Subcutaneous adipose tissue (tissue), 4 donors: ENCODE data around the gene TMEM53. TPM values are rescaled to one million over a fixed set of nuclear protein-coding genes. Genes with fewer than 3 reads are reported as not detected.

Experiments used
- total RNA-seq, 4 donors: library from RNA; depleted of rRNA; stranded (reverse); fragments of >200 nt; gene quantifications; one replicate each; pipeline ENCODE4 v1.1.0, GENCODE V29; 2016
- TF ChIP-seq, protein P1 (sequence below): fragments of 450-650 bp; IDR thresholded peaks from one replicate; pipeline ENCODE4 v1.5.1; 2016; ENCODE audit warnings: low read depth, mild to moderate bottlenecking, control low read depth, antibody characterized with exemption, moderate library complexity

Gene TMEM53
- total RNA-seq: 1 to 10 TPM; 7.0 to 9.5 (median 7.5) TPM

- TF ChIP-seq, protein P1, sequence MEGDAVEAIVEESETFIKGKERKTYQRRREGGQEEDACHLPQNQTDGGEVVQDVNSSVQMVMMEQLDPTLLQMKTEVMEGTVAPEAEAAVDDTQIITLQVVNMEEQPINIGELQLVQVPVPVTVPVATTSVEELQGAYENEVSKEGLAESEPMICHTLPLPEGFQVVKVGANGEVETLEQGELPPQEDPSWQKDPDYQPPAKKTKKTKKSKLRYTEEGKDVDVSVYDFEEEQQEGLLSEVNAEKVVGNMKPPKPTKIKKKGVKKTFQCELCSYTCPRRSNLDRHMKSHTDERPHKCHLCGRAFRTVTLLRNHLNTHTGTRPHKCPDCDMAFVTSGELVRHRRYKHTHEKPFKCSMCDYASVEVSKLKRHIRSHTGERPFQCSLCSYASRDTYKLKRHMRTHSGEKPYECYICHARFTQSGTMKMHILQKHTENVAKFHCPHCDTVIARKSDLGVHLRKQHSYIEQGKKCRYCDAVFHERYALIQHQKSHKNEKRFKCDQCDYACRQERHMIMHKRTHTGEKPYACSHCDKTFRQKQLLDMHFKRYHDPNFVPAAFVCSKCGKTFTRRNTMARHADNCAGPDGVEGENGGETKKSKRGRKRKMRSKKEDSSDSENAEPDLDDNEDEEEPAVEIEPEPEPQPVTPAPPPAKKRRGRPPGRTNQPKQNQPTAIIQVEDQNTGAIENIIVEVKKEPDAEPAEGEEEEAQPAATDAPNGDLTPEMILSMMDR: no peak
Observed at GRCh38 chr1:44674113-44675000, at the start of gene TMEM53, which contains the start of gene ARMH1. TMEM53 (minus strand) TSS chr1:44674481; CDS start chr1:44674391, 90 bp downstream. ARMH1 (plus strand) TSS chr1:44674714; CDS start chr1:44689698, 14,984 bp downstream.

DNA sequence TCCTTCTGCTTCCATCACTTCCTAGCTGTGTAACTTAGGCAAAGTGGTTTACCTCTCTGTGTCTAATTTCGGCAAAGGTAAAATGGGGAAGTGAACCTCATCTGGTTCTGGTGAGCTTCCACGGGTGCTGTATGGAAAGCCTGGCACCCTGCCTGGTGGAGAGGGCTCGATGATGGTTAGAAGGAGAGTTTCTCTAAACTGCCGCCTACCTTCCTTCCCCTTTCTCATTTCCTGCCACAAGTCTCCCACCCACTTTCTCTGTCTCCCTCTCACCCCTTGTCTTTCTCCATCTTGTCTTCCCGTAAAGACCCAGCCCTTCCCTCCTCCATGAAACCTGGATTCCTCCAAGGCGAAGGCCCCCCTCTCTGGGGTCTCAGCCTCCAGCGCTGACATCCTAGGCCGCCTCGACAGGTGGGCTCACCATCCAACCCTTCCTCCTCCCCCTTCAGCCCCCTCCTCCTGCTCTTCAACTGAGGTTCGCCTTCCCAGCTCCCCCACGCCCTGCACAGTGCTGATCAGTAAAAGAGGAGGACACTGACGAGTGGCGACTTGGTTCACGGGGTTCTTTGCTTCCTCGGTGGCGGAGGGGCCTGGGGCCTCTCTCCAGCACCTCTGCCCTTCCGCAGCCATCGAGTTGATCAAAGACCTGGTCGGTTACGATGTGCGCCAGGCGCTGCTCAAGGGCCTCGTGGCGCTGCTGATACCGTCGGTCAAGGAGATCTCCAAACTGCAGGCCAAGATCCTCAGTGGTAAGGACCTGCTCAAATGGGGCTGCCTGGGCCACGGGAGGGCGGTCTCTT is 49.4 kb upstream of the TMEM53 start:
- TF ChIP-seq, protein P1: no peak

DNA sequence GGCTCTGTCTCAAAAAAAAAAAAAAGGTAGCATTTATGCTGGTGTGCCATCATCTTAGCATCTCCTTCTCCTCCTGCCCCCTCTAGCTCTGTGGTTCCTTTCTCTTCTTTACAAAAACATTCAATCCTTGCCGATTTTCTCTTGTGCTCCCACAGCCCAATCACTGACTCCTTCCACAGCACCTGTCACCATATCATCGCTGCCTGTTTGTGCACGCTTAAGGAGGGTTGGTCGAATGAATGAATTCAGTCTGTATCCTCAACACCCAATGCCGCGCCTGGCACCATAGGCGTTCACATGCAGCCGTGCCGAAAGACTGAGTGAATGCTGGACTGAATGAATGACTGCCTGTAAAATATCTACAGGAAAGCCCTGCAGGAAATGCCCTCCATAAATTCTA is 48.8 kb upstream of the TMEM53 start:
- TF ChIP-seq, protein P1: no peak

- TF ChIP-seq, protein P1: no peak
Observed at GRCh38 chr1:44721485-44722361, 47.4 kb upstream of the TMEM53 start.

DNA sequence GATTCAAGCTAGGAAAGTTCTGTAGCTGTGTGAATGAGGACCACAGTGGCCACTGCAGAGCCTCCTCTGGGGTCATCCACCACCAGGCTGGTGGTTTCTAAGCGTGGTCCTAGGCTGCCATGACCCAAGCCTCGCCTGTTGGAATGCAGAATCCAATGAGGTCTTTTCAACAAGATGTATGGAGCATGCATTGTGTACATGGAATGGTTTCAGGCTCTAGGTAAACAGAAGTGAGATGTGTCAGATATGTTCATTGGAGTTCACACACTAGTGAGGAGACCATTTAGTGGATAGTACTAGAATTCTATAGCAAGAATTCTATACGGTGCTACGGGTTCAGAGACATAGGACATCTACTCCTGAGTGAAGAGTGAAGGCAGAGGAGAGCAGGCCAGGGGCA is 46.0 kb upstream of the TMEM53 start:
- TF ChIP-seq, protein P1: no peak

GRCh38 chr1:44719318-44719717 is 45.0 kb upstream of the TMEM53 start:
- TF ChIP-seq, protein P1: no peak
